Subcutaneous abdominal adipose tissue (tissue), 5 donors: ENCODE measurements around the gene BLM.
"Not testable (repeated sequence)": the region's sequence is repeated elsewhere in the genome, so short reads cannot be mapped to it uniquely, and the experiment has no call there.

Experiments used
- H3K27ac ChIP-seq: one replicate; pipeline ENCODE4 v1.7.0; 2013; ENCODE audit warnings: low read depth, mild to moderate bottlenecking, inconsistent platforms, low read length, moderate library complexity
- H3K27me3 ChIP-seq, 5 donors: one replicate each; pipeline ENCODE4 v1.7.0; 2013; ENCODE audit warnings: low read length in 5 of 5, inconsistent platforms in 1 of 5; ENCODE audit not compliant: control insufficient read depth in 5 of 5, insufficient read depth in 4 of 5
- H3K36me3 ChIP-seq, 5 donors: one replicate each; pipeline ENCODE4 v1.7.0; 2013; ENCODE audit warnings: low read length in 5 of 5; ENCODE audit not compliant: control insufficient read depth in 5 of 5, insufficient read depth in 5 of 5
- H3K4me1 ChIP-seq, 5 donors: one replicate each; pipeline ENCODE4 v1.7.0; 2013; ENCODE audit warnings: low read length in 5 of 5, mild to moderate bottlenecking in 3 of 5, moderate library complexity in 1 of 5; ENCODE audit not compliant: control insufficient read depth in 5 of 5, insufficient read depth in 5 of 5
- H3K4me3 ChIP-seq, 5 donors: one replicate each; pipeline ENCODE4 v1.7.0; 2013; ENCODE audit warnings: low read length in 5 of 5, low read depth in 1 of 5
- H3K9ac ChIP-seq, 5 donors: one replicate each; pipeline ENCODE4 v1.7.0; 2013; ENCODE audit warnings: low read length in 5 of 5, mild to moderate bottlenecking in 4 of 5, moderate library complexity in 3 of 5
- H3K9me3 ChIP-seq, 5 donors: one replicate each; pipeline ENCODE4 v1.7.0; 2013; ENCODE audit warnings: low read length in 5 of 5; ENCODE audit not compliant: control insufficient read depth in 5 of 5
- donor health status: healthy.
- donor health status: healthy.
- donor health status: healthy.
- donor health status: healthy.
- donor health status: healthy.

The BLM gene

GRCh38 chr15:90837094-90837493 is 119.9 kb downstream of the BLM start:
- Histone ChIP-seq H3K36me3 (no peaks in the 10 kb centered on the region), H3K4me3 (no peak overlapping the region), H3K27me3 (no peaks in the 10 kb centered on the region), H3K9me3 (no peaks in the 10 kb centered on the region), H3K27ac (no peak overlapping the region), H3K9ac (no peak overlapping the region), H3K4me1 (peaks cover 0 to 9% (median 0%) of the 10 kb centered on the region in 5 donors)

- H3K27ac ChIP-seq, result no peak overlapping the region
- H3K27me3 ChIP-seq, result no peaks in the 10 kb centered on the region
- no peak overlapping the region for H3K9ac ChIP-seq
- H3K4me1 ChIP-seq, result peaks cover 0 to 9% (median 0%) of the 10 kb centered on the region in 5 donors
- H3K4me3 ChIP-seq, result no peak overlapping the region
- no peaks in the 10 kb centered on the region for H3K36me3 ChIP-seq
- no peaks in the 10 kb centered on the region for H3K9me3 ChIP-seq
Measured at GRCh38 chr15:90838139-90838538, 121.0 kb downstream of the BLM start.

- H3K4me3 ChIP-seq, result no peak overlapping the region
- H3K36me3 ChIP-seq, result no peaks in the 10 kb centered on the region
- H3K9me3 ChIP-seq, result no peaks in the 10 kb centered on the region
- H3K27me3 ChIP-seq, result no peaks in the 10 kb centered on the region
- H3K27ac ChIP-seq, result no peak overlapping the region
- peaks cover 0 to 9% (median 0%) of the 10 kb centered on the region in 5 donors for H3K4me1 ChIP-seq
- H3K9ac ChIP-seq, result no peak overlapping the region
Measured at GRCh38 chr15:90838544-90838943, 121.4 kb downstream of the BLM start.

- Histone ChIP-seq H3K27ac (no peak overlapping the region), H3K36me3 (no peaks in the 10 kb centered on the region), H3K9ac (peak overlapping the region in 3 of 5 donors; percentile 6 to 51 (median 35)), H3K27me3 (no peaks in the 10 kb centered on the region), H3K4me1 (peaks cover 0 to 9% (median 0%) of the 10 kb centered on the region in 5 donors), H3K4me3 (peak overlapping the region in 3 of 5 donors; percentile 2 to 46 (median 27)), H3K9me3 (no peaks in the 10 kb centered on the region)
Measured at GRCh38 chr15:90839187-90840071, 122.3 kb downstream of the BLM start.

- no peak overlapping the region for H3K9ac ChIP-seq
- no peak overlapping the region for H3K27ac ChIP-seq
- peak overlapping the region in 2 of 5 donors; percentile 27 to 46 for H3K4me3 ChIP-seq
Measured at GRCh38 chr15:90840157-90840855, 123.2 kb downstream of the BLM start.

GRCh38 chr15:90840954-90841353 is 123.8 kb downstream of the BLM start:
- peaks cover 0 to 16% (median 0%) of the 10 kb centered on the region in 5 donors for H3K4me1 ChIP-seq
- H3K9me3 ChIP-seq, result no peaks in the 10 kb centered on the region
- H3K4me3 ChIP-seq, result no peak overlapping the region
- no peaks in the 10 kb centered on the region for H3K27me3 ChIP-seq
- H3K36me3 ChIP-seq, result no peaks in the 10 kb centered on the region
- no peak overlapping the region for H3K27ac ChIP-seq
- H3K9ac ChIP-seq, result no peak overlapping the region

More at GRCh38 chr15:90840157-90840855, 123.2 kb downstream of the BLM start:
- H3K27me3 ChIP-seq, result no peaks in the 10 kb centered on the region
- H3K4me1 ChIP-seq, result peaks cover 0 to 13% (median 0%) of the 10 kb centered on the region in 5 donors
- H3K9me3 ChIP-seq, result no peaks in the 10 kb centered on the region
- H3K36me3 ChIP-seq, result no peaks in the 10 kb centered on the region

- Histone ChIP-seq H3K9ac (no peak overlapping the region), H3K27ac (no peak overlapping the region), H3K4me3 (no peak overlapping the region), H3K9me3 (no peaks in the 10 kb centered on the region), H3K4me1 (peaks cover 0 to 10% (median 0%) of the 10 kb centered on the region in 5 donors), H3K27me3 (no peaks in the 10 kb centered on the region), H3K36me3 (no peaks in the 10 kb centered on the region)
Measured at GRCh38 chr15:90844696-90845095, 127.5 kb downstream of the BLM start.

- no peak overlapping the region for H3K4me3 ChIP-seq
Measured at GRCh38 chr15:90845201-90845949, 128.2 kb downstream of the BLM start.

GRCh38 chr15:90849424-90849823 is 132.3 kb downstream of the BLM start:
- H3K36me3 ChIP-seq, H3K27ac ChIP-seq, H3K9ac ChIP-seq, H3K4me3 ChIP-seq, H3K27me3 ChIP-seq, H3K4me1 ChIP-seq, H3K9me3 ChIP-seq: not testable (repeated sequence)

More at GRCh38 chr15:90845201-90845949, 128.2 kb downstream of the BLM start:
- Histone ChIP-seq H3K36me3 (no peaks in the 10 kb centered on the region), H3K27ac (no peak overlapping the region), H3K4me1 (peaks cover 0 to 7% (median 0%) of the 10 kb centered on the region in 5 donors), H3K9me3 (no peaks in the 10 kb centered on the region), H3K27me3 (no peaks in the 10 kb centered on the region), H3K9ac (no peak overlapping the region)
